ENCODE results near the gene MEF2D. TPM values are rescaled to one million over a fixed set of nuclear protein-coding genes. Genes with fewer than 3 reads are reported as not detected.

MEF2D gene
- total RNA-seq, 1 donor from 2014 or later = 37.8 TPM

DNA sequence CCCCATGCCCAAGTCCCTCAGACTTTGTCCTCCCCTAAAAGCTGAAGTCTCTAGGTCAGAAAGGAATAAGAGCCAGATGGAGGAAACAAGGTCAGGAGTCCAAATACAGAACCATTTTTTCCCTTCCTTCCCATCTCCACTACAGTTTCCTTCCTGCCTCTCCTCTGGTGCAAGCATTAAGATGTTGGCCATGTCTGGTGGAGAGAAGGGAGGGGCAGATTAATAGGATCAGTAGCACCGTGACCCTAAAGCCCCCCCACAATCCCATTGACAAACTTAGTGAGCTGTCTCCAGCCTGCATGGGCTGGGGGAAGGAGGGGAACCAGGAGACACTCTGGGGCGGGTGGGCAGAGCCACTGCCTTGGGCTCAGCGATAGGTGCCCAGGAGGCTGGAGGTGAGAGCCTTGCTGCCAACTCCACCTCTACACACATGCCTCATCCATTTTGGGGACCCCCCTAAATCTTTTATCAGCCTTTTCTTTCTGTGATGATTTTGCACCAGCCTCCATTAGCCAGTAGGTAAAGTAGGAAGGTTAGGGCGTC is 71.8 kb downstream of the MEF2D start:
- no peaks in the 10 kb centered on the region for H3K9me3 Mint-ChIP-seq
- H3K4me1 Mint-ChIP-seq = peaks cover 2% of the 10 kb centered on the region
- H3K27me3 Mint-ChIP-seq (ENCODE audit: low read depth) = peaks cover 99% of the 10 kb centered on the region
- DNase-seq (ENCODE audit: low spot score in 2 of 2, unreplicated experiment in 2 of 2) = no peak
- H3K4me3 Mint-ChIP-seq = no peak overlapping the region
- H3K36me3 Mint-ChIP-seq = no peaks in the 10 kb centered on the region
- TF ChIP-seq, protein P1, sequence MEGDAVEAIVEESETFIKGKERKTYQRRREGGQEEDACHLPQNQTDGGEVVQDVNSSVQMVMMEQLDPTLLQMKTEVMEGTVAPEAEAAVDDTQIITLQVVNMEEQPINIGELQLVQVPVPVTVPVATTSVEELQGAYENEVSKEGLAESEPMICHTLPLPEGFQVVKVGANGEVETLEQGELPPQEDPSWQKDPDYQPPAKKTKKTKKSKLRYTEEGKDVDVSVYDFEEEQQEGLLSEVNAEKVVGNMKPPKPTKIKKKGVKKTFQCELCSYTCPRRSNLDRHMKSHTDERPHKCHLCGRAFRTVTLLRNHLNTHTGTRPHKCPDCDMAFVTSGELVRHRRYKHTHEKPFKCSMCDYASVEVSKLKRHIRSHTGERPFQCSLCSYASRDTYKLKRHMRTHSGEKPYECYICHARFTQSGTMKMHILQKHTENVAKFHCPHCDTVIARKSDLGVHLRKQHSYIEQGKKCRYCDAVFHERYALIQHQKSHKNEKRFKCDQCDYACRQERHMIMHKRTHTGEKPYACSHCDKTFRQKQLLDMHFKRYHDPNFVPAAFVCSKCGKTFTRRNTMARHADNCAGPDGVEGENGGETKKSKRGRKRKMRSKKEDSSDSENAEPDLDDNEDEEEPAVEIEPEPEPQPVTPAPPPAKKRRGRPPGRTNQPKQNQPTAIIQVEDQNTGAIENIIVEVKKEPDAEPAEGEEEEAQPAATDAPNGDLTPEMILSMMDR (IDR thresholded peaks at IDR 0.05; ENCODE audit: unreplicated experiment) = no peak
- H3K27ac Mint-ChIP-seq = no peak overlapping the region

DNA sequence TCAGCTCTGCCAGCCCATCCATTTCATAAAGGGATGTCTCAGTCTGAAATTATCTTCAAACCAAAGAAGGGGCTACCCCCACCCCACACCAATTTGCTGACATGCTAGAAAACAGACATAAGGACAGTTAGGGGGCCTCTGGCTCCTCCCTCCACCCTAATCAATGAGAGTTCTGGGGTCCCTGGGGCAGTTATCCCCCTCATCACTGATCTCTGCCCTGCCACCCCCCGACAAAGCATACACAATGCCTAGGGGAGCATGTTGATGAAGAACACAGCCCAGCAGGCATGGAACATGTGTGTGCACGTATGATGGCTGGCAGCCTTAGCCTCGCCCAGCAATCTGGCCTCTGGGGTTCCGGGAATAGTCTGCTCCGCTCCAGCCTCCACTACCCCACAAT is 72.6 kb downstream of the MEF2D start:
- Mint-ChIP-seq H3K27me3 (ENCODE audit: low read depth) (peaks cover 99% of the 10 kb centered on the region), H3K36me3 (no peaks in the 10 kb centered on the region), H3K4me3 (no peak overlapping the region), H3K9me3 (no peaks in the 10 kb centered on the region), H3K27ac (no peak overlapping the region), H3K4me1 (peaks cover 2% of the 10 kb centered on the region)
- no peak for DNase-seq (ENCODE audit: low spot score in 2 of 2, unreplicated experiment in 2 of 2)
- TF ChIP-seq, protein P1 (IDR thresholded peaks at IDR 0.05; ENCODE audit: unreplicated experiment) = no peak

DNA sequence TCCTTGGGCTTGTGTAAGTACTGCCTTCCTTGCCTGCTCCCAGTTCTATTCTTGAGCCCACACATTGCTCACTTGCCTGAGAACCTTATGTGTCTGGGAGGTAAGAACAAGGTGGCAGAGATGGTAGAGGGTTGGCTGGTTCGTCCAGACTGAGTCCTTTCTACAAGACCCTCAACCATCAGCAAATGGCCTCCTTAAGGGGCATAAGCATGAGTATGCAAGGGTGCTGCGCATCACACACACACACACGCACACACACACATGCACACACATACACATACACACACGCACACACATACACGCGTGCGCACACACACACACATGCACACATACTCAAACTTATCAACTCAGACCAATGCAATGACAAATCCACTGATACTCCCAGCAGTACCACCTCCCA is 74.6 kb downstream of the MEF2D start:
- Mint-ChIP-seq H3K4me3 (no peak overlapping the region), H3K27me3 (ENCODE audit: low read depth) (peaks cover 98% of the 10 kb centered on the region), H3K9me3 (no peaks in the 10 kb centered on the region), H3K4me1 (peaks cover 6% of the 10 kb centered on the region), H3K36me3 (no peaks in the 10 kb centered on the region), H3K27ac (no peak overlapping the region)
- no peak for DNase-seq (ENCODE audit: low spot score in 2 of 2, unreplicated experiment in 2 of 2)
- TF ChIP-seq, protein P1 (IDR thresholded peaks at IDR 0.05; ENCODE audit: unreplicated experiment) = no peak

DNA sequence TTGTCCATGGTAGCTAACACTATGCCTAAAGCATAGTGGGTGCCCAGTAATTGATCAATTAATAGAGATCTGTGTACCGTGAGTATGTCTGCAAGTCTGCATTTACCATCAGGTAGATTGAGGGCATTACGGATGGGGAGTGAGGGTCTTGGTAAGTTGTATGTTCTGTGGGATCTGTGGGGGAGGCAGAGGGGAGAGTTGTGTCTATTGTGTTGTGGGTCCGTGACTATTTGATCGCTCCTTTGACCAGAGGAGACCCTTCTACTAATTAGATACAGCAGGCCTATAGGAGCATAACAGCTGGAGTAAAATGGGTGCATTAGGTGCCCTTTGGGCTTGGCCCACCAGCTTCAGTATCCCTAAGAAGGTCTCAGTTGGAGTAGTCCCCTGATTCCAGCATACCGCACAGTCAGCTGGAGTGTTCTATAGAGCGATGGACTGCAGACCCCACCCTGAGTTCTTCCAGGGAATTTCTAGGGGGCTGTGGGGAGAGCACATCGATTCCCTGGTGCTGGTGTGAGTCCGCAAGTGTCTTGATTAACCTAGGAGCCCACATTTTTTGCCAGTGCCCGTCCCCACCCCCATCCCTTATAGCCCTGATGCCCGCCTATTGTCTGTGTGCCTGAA is 75.7 kb downstream of the MEF2D start:
- Mint-ChIP-seq H3K4me3 (no peak overlapping the region), H3K27ac (no peak overlapping the region), H3K4me1 (peaks cover 11% of the 10 kb centered on the region), H3K27me3 (ENCODE audit: low read depth) (peaks cover 98% of the 10 kb centered on the region), H3K9me3 (no peaks in the 10 kb centered on the region), H3K36me3 (no peaks in the 10 kb centered on the region)
- DNase-seq (ENCODE audit: low spot score in 2 of 2, unreplicated experiment in 2 of 2) = no peak
- TF ChIP-seq, protein P1 (IDR thresholded peaks at IDR 0.05; ENCODE audit: unreplicated experiment) = no peak

DNA sequence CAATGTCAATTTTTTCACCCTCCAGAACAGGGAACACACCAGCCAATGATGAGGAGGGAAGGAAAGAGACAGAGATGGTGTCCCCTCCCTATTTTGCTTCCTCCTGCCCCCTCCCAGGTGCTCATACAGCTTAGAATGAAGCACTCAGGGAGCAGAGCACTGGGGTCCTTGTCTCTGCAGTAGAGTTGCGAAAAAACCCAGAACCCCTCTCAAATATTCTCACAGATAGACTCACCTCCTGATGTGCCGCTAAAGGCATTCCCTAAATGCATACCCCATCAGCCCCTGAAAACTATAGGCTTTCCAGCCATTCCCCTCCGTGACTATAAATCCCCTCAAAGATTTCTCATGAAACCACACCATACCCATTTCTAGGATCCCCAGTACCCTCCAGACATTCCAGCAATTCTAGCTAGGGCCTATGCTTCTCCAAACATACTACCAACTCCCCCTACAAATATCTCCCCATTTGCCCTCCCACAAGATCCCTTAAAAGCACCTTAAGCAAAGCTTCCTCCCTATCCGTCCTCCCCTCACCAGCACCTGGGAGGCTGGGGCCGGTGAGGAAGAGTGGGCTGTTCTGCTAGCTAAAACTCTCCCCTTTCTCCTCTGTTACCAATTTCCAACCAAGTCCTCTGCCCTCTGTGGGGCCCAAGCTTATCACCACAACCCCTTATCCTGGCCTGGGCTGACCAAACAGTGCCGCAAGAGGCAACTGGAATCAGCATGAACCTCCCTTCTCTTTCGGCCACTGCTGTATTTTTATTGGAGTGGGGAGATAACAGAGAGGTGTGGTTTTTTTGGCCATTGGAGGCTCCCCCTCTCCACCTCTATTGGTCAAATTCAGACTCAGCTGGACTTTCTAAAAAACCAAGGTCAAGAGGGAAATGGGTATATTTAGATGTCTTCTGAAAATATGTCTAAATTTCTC is 76.9 kb downstream of the MEF2D start:
- Mint-ChIP-seq H3K27me3 (ENCODE audit: low read depth) (peaks cover 98% of the 10 kb centered on the region), H3K9me3 (no peaks in the 10 kb centered on the region), H3K4me1 (peaks cover 14% of the 10 kb centered on the region), H3K36me3 (no peaks in the 10 kb centered on the region), H3K27ac (no peak overlapping the region), H3K4me3 (no peak overlapping the region)
- no peak for DNase-seq (ENCODE audit: low spot score in 2 of 2, unreplicated experiment in 2 of 2)
- TF ChIP-seq, protein P1 (IDR thresholded peaks at IDR 0.05; ENCODE audit: unreplicated experiment) = no peak

Measured in mesothelial cell of epicardium (in vitro differentiated cells).